ENCODE results near the gene MSL3.

Gene MSL3

DNA sequence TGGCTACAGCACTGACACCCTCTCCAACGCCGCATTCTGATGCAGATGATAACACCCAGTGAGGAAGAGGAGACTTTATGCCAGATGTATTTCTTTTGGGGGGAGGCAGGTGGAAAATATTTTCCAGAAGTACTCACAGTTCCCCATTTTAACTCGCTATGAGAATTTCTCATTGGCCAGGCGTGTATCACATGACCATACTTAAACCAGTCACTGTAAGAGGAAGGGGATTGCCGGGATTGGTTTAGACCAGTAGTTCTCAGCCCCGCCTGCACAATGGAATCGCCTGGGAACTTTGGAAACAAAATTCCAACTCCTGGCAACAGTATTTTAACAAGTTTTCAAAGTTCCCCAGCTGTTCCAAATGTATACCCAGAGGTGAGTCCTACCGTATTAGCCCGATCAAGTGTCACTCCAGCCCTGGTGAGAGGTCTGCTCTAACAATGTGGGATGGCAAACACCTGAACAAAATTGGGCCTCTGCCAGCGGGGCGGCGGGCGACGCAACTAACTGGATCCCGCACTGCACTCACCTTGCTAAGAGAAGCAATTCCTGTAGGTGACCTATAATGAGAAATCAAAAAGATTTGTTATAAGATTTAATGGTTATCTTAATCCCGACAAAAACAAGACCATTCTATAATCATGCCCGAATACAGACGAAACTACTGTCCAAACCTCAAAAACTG lies 2.9 kb upstream of the MSL3 start:
- TF ChIP-seq GATA1 (IDR thresholded peaks at IDR 0.05; ENCODE audit: low read depth, low read length): no peak
- TF ChIP-seq POLR2A (IDR thresholded peaks at IDR 0.05; ENCODE audit: low read length): no peak
- no peak for DNase-seq

GRCh38 chrX:11755724-11756123 lies 2.3 kb upstream of the MSL3 start:
- peak; percentile 3 to 5 for DNase-seq
- TF ChIP-seq POLR2A (IDR thresholded peaks at IDR 0.05; ENCODE audit: low read length): no peak
- no peak for TF ChIP-seq GATA1 (IDR thresholded peaks at IDR 0.05; ENCODE audit: low read depth, low read length)

DNA sequence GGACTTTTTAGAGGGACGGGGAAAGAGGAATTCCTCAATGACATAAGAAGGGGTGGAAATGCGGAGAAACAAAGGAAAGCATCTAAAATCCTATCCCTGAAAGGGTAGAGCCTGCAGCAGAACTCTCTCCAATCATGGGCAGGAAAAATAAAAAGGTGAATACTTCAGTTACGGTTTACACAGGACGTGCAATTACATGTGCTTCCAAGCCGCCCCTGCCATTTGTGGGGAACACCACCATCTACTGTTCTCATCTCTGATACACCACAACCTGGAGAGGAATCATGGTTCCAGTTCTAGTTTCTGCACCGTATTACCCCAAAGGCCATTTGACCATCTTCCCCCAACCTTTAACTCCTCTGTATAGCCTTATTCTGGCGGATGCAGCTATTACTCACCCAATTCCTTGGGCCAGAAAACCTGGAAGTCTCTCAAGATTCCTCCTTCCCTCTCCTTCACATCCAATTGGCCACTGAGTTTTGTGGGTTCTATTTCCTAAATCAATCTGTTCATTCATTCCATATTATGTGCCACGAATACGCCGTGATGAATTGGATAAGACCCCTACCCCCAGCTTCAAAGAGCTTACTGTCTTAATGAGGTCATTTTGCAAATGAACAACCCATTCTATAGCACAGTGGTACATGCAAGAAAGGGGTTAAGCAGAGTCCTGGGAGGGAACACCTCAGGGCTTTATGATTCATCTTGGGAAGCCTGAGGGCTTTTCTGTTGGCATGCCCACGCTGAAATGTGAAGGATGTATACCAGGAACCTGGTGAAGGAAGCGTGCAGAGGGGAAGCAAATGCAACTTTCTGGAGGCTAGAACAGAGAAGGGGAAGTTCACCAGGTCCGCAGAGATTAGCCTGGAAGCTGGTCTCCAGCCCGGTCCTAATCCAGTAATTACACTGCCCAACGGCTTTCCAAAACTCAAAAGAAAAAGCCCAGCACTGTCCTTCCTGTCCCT lies 1.4 kb upstream of the MSL3 start:
- no peak for DNase-seq

GRCh38 chrX:11757397-11757718 lies 679 bp upstream of the MSL3 start:
- no peak for TF ChIP-seq GATA1 (IDR thresholded peaks at IDR 0.05; ENCODE audit: low read depth, low read length)
- TF ChIP-seq POLR2A (IDR thresholded peaks at IDR 0.05; ENCODE audit: low read length): no peak
- no peak for DNase-seq

More for the DNA sequence above, 1.4 kb upstream of the MSL3 start:
- TF ChIP-seq POLR2A (IDR thresholded peaks at IDR 0.05; ENCODE audit: low read length) (no peak), GATA1 (IDR thresholded peaks at IDR 0.05; ENCODE audit: low read depth, low read length) (no peak)

GRCh38 chrX:11758400-11759171 lies 549 bp downstream of the MSL3 start:
- TF ChIP-seq POLR2A (IDR thresholded peaks at IDR 0.05; ENCODE audit: low read length) (no peak), GATA1 (IDR thresholded peaks at IDR 0.05; ENCODE audit: low read depth, low read length) (no peak)
- peak; percentile 91 to 93 for DNase-seq

- DNase-seq: no peak
- TF ChIP-seq POLR2A (IDR thresholded peaks at IDR 0.05; ENCODE audit: low read length) (no peak), GATA1 (IDR thresholded peaks at IDR 0.05; ENCODE audit: low read depth, low read length) (no peak)
Observed at GRCh38 chrX:11759172-11759460, 1.1 kb downstream of the MSL3 start.

- peak; percentile 88 to 89 for DNase-seq
- no peak for TF ChIP-seq GATA1 (IDR thresholded peaks at IDR 0.05; ENCODE audit: low read depth, low read length)
- TF ChIP-seq POLR2A (IDR thresholded peaks at IDR 0.05; ENCODE audit: low read length): peak; percentile 8
Observed at GRCh38 chrX:11759461-11760311, 1.6 kb downstream of the MSL3 start.

GRCh38 chrX:11760958-11761357 lies 2.9 kb downstream of the MSL3 start:
- no peak for DNase-seq
- TF ChIP-seq GATA1 (IDR thresholded peaks at IDR 0.05; ENCODE audit: low read depth, low read length): no peak
- TF ChIP-seq POLR2A (IDR thresholded peaks at IDR 0.05; ENCODE audit: low read length): no peak

DNA sequence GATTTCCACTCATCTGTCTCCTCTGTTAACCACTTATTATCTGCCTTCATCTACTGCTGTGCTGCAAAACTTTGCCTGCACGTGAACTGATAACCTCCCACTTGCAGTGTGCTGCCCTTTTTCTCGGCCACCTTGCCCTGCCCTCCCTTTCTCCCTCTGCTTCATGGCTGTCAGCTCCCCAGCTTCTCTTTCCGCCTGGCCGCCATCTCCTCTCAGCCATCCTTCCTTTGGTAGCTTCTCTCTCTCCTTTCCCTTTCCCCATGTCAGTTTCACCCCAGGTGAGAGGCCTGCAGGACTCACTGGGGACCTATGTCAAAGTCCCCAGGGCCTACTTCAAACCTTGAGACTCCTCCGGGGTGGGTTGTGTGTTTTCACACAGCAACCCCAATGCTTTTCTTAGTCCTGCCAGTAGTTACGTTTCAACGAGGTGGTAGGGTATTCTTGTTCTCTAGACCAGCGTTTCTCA lies 6.6 kb downstream of the MSL3 start:
- peak; percentile 49 to 79 for DNase-seq

GRCh38 chrX:11765449-11765848 lies 7.4 kb downstream of the MSL3 start:
- no peak for TF ChIP-seq GATA1 (IDR thresholded peaks at IDR 0.05; ENCODE audit: low read depth, low read length)
- TF ChIP-seq POLR2A (IDR thresholded peaks at IDR 0.05; ENCODE audit: low read length): no peak
- no peak for DNase-seq

More for the DNA sequence above, 6.6 kb downstream of the MSL3 start:
- TF ChIP-seq GATA1 (IDR thresholded peaks at IDR 0.05; ENCODE audit: low read depth, low read length): no peak
- TF ChIP-seq POLR2A (IDR thresholded peaks at IDR 0.05; ENCODE audit: low read length): no peak

GRCh38 chrX:11766487-11766886 lies 8.4 kb downstream of the MSL3 start:
- TF ChIP-seq POLR2A (IDR thresholded peaks at IDR 0.05; ENCODE audit: low read length): no peak
- no peak for TF ChIP-seq GATA1 (IDR thresholded peaks at IDR 0.05; ENCODE audit: low read depth, low read length)
- DNase-seq: no peak

DNA sequence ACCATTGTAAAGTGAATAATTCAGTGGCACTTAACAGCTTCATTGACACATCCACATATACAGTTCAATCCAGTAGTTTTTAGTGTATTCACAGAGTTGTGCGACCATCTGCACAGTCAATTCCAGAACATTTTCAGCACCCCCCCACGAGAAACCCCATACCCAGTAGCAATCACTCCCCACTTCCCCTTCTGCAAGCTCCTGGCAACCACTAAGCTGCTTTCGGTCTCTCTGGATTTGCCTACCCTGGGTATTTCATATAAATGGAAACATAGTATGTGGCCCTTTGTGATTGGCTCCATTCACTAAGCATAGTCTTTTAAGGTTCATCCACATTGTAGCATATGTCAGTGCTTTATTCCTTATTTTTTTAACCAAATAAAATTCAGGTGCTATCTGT lies 10.0 kb downstream of the MSL3 start:
- no peak for TF ChIP-seq GATA1 (IDR thresholded peaks at IDR 0.05; ENCODE audit: low read depth, low read length)
- TF ChIP-seq POLR2A (IDR thresholded peaks at IDR 0.05; ENCODE audit: low read length): no peak
- DNase-seq: no peak

DNA sequence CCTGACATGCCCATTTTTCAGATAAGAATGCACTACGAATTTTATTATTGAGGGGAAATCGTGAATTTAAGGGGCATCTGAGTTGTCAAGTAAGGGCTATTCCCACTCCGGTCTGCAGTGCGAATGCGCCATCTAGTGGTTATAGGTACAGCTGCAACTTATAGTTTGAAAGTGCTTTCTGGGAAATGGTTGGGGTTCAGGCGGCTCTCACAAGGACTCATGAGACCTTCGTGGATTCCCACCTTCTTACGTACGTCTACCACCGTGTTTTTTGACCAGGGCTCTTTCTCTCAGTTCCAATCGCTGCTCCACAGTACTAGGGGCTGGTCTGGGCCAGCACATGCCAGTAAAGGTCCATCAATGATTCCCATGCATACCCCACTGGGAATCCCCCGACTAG lies 12.3 kb downstream of the MSL3 start:
- TF ChIP-seq POLR2A (IDR thresholded peaks at IDR 0.05; ENCODE audit: low read length): no peak
- no peak for TF ChIP-seq GATA1 (IDR thresholded peaks at IDR 0.05; ENCODE audit: low read depth, low read length)
- DNase-seq: peak; percentile 72 to 79
